A549 (cell line): ENCODE results near the gene SMC5. TPM values are rescaled to one million over a fixed set of nuclear protein-coding genes. Genes with fewer than 3 reads are reported as not detected.

ENCODE experiments used
- ATAC-seq, 2 experiments: fragments of 200-7000 bp in 1 of 2; fragments of >200 bp in 1 of 2; cut with Nextera tagmentation in 1 of 2; cut with Tn5 transposase in 1 of 2; 3 replicates each; pipeline versions ENCODE4 v1.8.0 to v1.9.1; 2018 to 2020; ENCODE audit warnings: mild to moderate bottlenecking in 1 of 2, moderate library complexity in 1 of 2
- CTCF ChIA-PET: fragments of 300-600 bp; sonication (Branson Sonifier 250); formaldehyde crosslinking; extraction: SDS; loops from one replicate; lab custom pipeline; 2021; ENCODE audit warnings: antibody characterized with exemption, inconsistent platforms; lab: Yijun Ruan, JAX
- POLR2A ChIA-PET: fragments of 350-600 bp; formaldehyde crosslinking; extraction: SDS; loops from one replicate; lab custom pipeline; 2021; ENCODE audit warnings: antibody characterized with exemption, inconsistent platforms; lab: Yijun Ruan, JAX
- DNase-seq, 2 experiments: peaks; one replicate each; pipeline versions ENCODE4 v3.0.0 to v3.0.0-alpha.2; 2011 to 2016; ENCODE audit warnings: low read depth in 1 of 2, low spot score in 1 of 2
- FAIRE-seq: peaks from 2 replicates; lab custom pipeline; 2011; peaks lifted over from hg19 to GRCh38; lab: Jason Lieb, UNC
- H3K27ac ChIP-seq, 2 experiments: fragments of >200 bp; sonication (Bioruptor Twin); formaldehyde crosslinking; 3 replicates each; pipeline ENCODE4 v1.5.1; 2016 to 2017
- H3K4me1 ChIP-seq: fragments of >200 bp; sonication (Bioruptor Twin); formaldehyde crosslinking; 3 replicates; pipeline ENCODE4 v1.6.1; 2016
- H3K4me2 ChIP-seq: fragments of >200 bp; sonication (Bioruptor Twin); formaldehyde crosslinking; 3 replicates; pipeline ENCODE4 v1.6.1; 2016
- H3K4me3 ChIP-seq: fragments of >200 bp; sonication (Bioruptor Twin); formaldehyde crosslinking; 3 replicates; pipeline ENCODE4 v1.5.1; 2016
- H3K9me3 ChIP-seq: fragments of >200 bp; sonication (Bioruptor Twin); formaldehyde crosslinking; 3 replicates; pipeline ENCODE4 v1.6.1; 2016
- BHLHE40 ChIP-seq: IDR thresholded peaks from 2 replicates; pipeline ENCODE4 v1.6.1; 2012; ENCODE audit warnings: low read depth, low read length, inconsistent platforms
- CBX2 ChIP-seq: fragments of 200-600 bp; sonication (generic); IDR thresholded peaks from 2 replicates; pipeline ENCODE4 v1.6.1; 2016; ENCODE audit warnings: low read depth, mild to moderate bottlenecking, borderline replicate concordance
- CBX8 ChIP-seq: fragments of 200-600 bp; sonication (generic); IDR thresholded peaks from 2 replicates; pipeline ENCODE4 v1.6.1; 2016
- CEBPB ChIP-seq, 2 experiments: fragments of >200 bp in 1 of 2; sonication (Bioruptor Twin) in 1 of 2; formaldehyde crosslinking in 1 of 2; IDR thresholded peaks; 2 replicates each; pipeline ENCODE4 v1.6.1; 2012 to 2016
- CHD2 ChIP-seq: fragments of 150-350 bp; IDR thresholded peaks from 2 replicates; pipeline ENCODE4 v1.6.1; 2014; ENCODE audit warnings: low read length; ENCODE audit not compliant: partially characterized antibody
- CHD4 ChIP-seq: fragments of 200-600 bp; sonication (generic); IDR thresholded peaks from 2 replicates; pipeline ENCODE4 v1.6.1; 2016; ENCODE audit warnings: antibody characterized with exemption, mild to moderate bottlenecking, borderline replicate concordance
- EHF ChIP-seq: fragments of 250-450 bp; sonication (Bioruptor Pico); IDR thresholded peaks from 2 replicates; pipeline ENCODE4 v1.5.0; 2020; ENCODE audit warnings: mild to moderate bottlenecking
- EHMT2 ChIP-seq: fragments of 200-600 bp; sonication (generic); IDR thresholded peaks from 2 replicates; pipeline ENCODE4 v1.6.1; 2016; ENCODE audit warnings: antibody characterized with exemption, low read depth, mild to moderate bottlenecking, moderate library complexity
- ESRRA ChIP-seq: fragments of 150-350 bp; IDR thresholded peaks from 2 replicates; pipeline ENCODE4 v1.6.1; 2014; ENCODE audit warnings: mild to moderate bottlenecking, low read length, borderline replicate concordance
- FOSB ChIP-seq: fragments of 250-450 bp; sonication (Bioruptor Pico); IDR thresholded peaks from 2 replicates; pipeline ENCODE4 v1.5.0; 2020; ENCODE audit warnings: mild to moderate bottlenecking, moderate library complexity
- FOXS1 ChIP-seq: fragments of 250-450 bp; sonication (Bioruptor Pico); IDR thresholded peaks from 2 replicates; pipeline ENCODE4 v1.5.0; 2020; ENCODE audit warnings: mild to moderate bottlenecking, moderate library complexity
- HDAC2 ChIP-seq: fragments of 200-600 bp; sonication (generic); IDR thresholded peaks from 2 replicates; pipeline ENCODE4 v1.6.1; 2016
- HEYL ChIP-seq: fragments of 250-450 bp; sonication (Bioruptor Pico); IDR thresholded peaks from 2 replicates; pipeline ENCODE4 v1.8.0; 2021; ENCODE audit warnings: mild to moderate bottlenecking, moderate library complexity
- HOXB13 ChIP-seq: fragments of 250-450 bp; sonication (Bioruptor Pico); IDR thresholded peaks from 2 replicates; pipeline ENCODE4 v1.5.0; 2020; ENCODE audit warnings: low read depth, mild to moderate bottlenecking, moderate library complexity
- HOXB5 ChIP-seq: fragments of 250-450 bp; sonication (Bioruptor Pico); IDR thresholded peaks from 2 replicates; pipeline ENCODE4 v1.5.0; 2020; ENCODE audit warnings: mild to moderate bottlenecking, moderate library complexity
- JUNB ChIP-seq: fragments of >200 bp; sonication (Bioruptor Twin); formaldehyde crosslinking; IDR thresholded peaks from 2 replicates; pipeline ENCODE4 v1.6.1; 2016
- KDM1A ChIP-seq: fragments of 200-600 bp; sonication (generic); IDR thresholded peaks from 2 replicates; pipeline ENCODE4 v1.6.1; 2016; ENCODE audit warnings: low read depth, mild to moderate bottlenecking
- KDM5A ChIP-seq: fragments of 200-600 bp; sonication (generic); IDR thresholded peaks from 2 replicates; pipeline ENCODE4 v1.6.1; 2016; ENCODE audit warnings: antibody characterized with exemption, mild to moderate bottlenecking
- MYC ChIP-seq: IDR thresholded peaks from 2 replicates; pipeline ENCODE4 v1.6.1; 2012; ENCODE audit warnings: mild to moderate bottlenecking, inconsistent platforms, low read length, improper control_type of control experiment, borderline replicate concordance
- RAD21 ChIP-seq, 2 experiments: fragments of >200 bp in 1 of 2; sonication (Bioruptor Twin) in 1 of 2; formaldehyde crosslinking in 1 of 2; IDR thresholded peaks in 1 of 2; conservative IDR thresholded peaks in 1 of 2; 2 replicates in 1 of 2; 3 replicates in 1 of 2; pipeline ENCODE4 v1.6.1; 2012 to 2018; ENCODE audit warnings: inconsistent platforms in 1 of 2
- RCOR1 ChIP-seq: fragments of 150-350 bp; IDR thresholded peaks from 2 replicates; pipeline ENCODE4 v1.6.1; 2014; ENCODE audit warnings: antibody characterized with exemption, low read length, low read depth
- RFX5 ChIP-seq: fragments of 450-650 bp; IDR thresholded peaks from 2 replicates; pipeline ENCODE4 v1.7.1; 2014; ENCODE audit warnings: antibody characterized with exemption, mild to moderate bottlenecking, moderate library complexity
- RNF2 ChIP-seq: fragments of 200-600 bp; sonication (generic); IDR thresholded peaks from 2 replicates; pipeline ENCODE4 v1.6.1; 2016; ENCODE audit warnings: low read depth, mild to moderate bottlenecking, antibody characterized with exemption, moderate library complexity, borderline replicate concordance
- SREBF2 ChIP-seq: fragments of 450-650 bp; IDR thresholded peaks from 2 replicates; pipeline ENCODE4 v1.6.1; 2014; ENCODE audit warnings: mild to moderate bottlenecking, moderate library complexity
- TFCP2L1 ChIP-seq: fragments of 250-450 bp; sonication (Bioruptor Pico); IDR thresholded peaks from 2 replicates; pipeline ENCODE4 v1.5.0; 2021; ENCODE audit warnings: mild to moderate bottlenecking
- ZSCAN20 ChIP-seq: fragments of 250-450 bp; sonication (Bioruptor Pico); IDR thresholded peaks from 2 replicates; pipeline ENCODE4 v1.8.0; 2022; ENCODE audit warnings: mild to moderate bottlenecking, moderate library complexity
- WGBS: methylation state at CpG from one replicate; pipeline ENCODE4 v1.1.6; 2017; ENCODE audit errors: missing lambda C conversion rate; 5-methylcytosine and 5-hydroxymethylcytosine counted together
- polyA plus RNA-seq, 4 experiments: library from polyadenylated mRNA; depleted of rRNA in 3 of 4; stranded (reverse); fragments of >200 nt; fragmentation: RNase III in 1 of 4; extraction: RNeasy Plus Mini Kit Qiagen cat#74134 plus additional on column Dnase treatment in 1 of 4; gene quantifications; 2 replicates in 3 of 4; 3 replicates in 1 of 4; pipeline ENCODE4 v1.2.3, GENCODE V29; 2011 to 2017
- TF ChIP-seq, protein P1 (sequence below): IDR thresholded peaks from 2 replicates; pipeline ENCODE4 v1.6.1; 2012
- TF ChIP-seq, protein P2 (sequence below): IDR thresholded peaks from 2 replicates; pipeline ENCODE4 v1.6.1; 2012; ENCODE audit warnings: low read depth, borderline replicate concordance
- TF ChIP-seq, protein P3 (sequence below): fragments of 150-350 bp; IDR thresholded peaks from 2 replicates; pipeline ENCODE4 v1.6.1; 2014; ENCODE audit warnings: low read depth, mild to moderate bottlenecking, low read length
- TF ChIP-seq, protein P4 (sequence below): fragments of 450-650 bp; IDR thresholded peaks from 2 replicates; pipeline ENCODE4 v1.6.1; 2014; ENCODE audit warnings: antibody characterized with exemption

Gene SMC5
- polyA plus RNA-seq, 2 of the 4 experiments (the other 2 are of a cell fraction) = 17.4 to 28.0 TPM

DNA sequence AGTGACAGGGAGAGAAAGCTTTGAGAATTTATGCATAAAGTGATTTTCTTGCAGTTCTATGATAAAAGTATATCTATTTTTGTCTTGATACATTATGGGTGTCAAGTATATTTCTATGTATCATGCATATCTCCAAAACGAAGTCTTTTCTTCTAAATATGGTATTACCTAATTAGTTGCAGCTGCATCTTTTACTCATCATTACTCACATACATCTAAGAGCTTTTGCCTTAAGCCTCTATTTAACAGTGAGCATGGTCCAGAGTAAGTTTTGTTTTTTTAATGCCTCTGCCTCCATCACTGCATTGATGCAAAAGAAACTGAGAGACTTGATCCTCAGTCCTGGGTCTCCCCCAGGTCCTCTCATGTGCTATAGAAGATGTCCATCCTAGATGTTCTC, 40.0 kb upstream of the SMC5 start (continued):
- no peak for TF ChIP-seq RNF2

DNA sequence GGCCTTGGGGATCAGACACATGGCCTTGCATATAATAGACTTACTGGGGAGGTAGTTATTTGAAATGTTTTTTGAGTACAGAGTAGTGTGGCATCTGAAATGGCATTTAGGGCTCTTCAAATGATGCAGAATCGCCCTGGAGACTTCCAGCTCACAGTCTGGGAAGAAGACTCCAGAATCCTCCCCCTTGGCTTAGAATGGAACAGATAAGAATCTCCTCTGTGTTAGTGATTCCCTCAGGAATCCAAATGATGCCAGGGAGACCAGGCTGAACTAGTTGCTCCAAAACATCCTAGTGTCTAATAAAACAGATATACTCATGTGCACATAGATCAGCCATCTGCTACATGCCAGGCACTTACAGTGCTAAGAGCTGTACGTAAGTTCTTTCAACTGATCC, 38.6 kb upstream of the SMC5 start:
- no peak for FAIRE-seq
- ChIA-PET POLR2A (no interaction called here), CTCF (interaction anchor here (1.2 kb wide), 1 partner anchor 10 kb away, joined by 5 read pairs; no protein-coding TSS in a partner anchor)
- TF ChIP-seq MYC (no peak), JUNB (no peak), SREBF2 (no peak), KDM1A (no peak), BHLHE40 (no peak), CBX2 (no peak), CHD2 (no peak), EHF (CRISPR knock-in tag) (no peak), RAD21 (conservative IDR thresholded peaks at IDR 0.05 in 1 of 2, IDR thresholded peaks at IDR 0.05 in 1 of 2) (no peak), RFX5 (no peak), HOXB13 (CRISPR knock-in tag) (no peak), CBX8 (no peak)
- TF ChIP-seq, protein P1, sequence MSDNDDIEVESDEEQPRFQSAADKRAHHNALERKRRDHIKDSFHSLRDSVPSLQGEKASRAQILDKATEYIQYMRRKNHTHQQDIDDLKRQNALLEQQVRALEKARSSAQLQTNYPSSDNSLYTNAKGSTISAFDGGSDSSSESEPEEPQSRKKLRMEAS = no peak
- TF ChIP-seq, protein P2, sequence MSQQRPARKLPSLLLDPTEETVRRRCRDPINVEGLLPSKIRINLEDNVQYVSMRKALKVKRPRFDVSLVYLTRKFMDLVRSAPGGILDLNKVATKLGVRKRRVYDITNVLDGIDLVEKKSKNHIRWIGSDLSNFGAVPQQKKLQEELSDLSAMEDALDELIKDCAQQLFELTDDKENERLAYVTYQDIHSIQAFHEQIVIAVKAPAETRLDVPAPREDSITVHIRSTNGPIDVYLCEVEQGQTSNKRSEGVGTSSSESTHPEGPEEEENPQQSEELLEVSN = no peak
- H3K4me3 ChIP-seq = no peak overlapping the region
- H3K9me3 ChIP-seq = no peaks in the 10 kb centered on the region
- WGBS = 45% methylated on average over 2 of the region's 2 CpGs
- no peak for ATAC-seq
- no peak for DNase-seq
- H3K27ac ChIP-seq = no peak overlapping the region
- no peak overlapping the region for H3K4me2 ChIP-seq
- no peaks in the 10 kb centered on the region for H3K4me1 ChIP-seq

DNA sequence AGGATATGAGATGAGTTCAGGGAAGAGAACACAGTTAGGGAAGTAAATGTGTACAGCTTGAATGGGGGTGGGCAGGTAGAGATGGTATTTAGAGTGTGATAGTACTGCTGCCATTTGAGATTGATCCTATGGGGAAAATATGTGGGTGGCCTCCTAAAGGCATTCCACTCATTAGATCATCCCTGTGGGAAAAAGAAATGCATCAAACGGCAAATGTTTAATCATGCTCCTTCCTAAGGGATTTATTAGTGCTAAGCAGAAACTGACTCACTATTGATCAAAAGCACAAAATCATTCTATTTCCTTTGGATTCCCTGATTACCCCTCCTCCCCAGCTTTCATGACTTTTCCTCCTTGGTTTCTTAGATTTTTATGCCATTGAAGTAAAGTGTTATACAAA, 36.4 kb upstream of the SMC5 start:
- Histone ChIP-seq H3K4me3 (no peak overlapping the region), H3K27ac (no peak overlapping the region), H3K4me1 (no peaks in the 10 kb centered on the region), H3K9me3 (no peaks in the 10 kb centered on the region), H3K4me2 (no peak overlapping the region)
- FAIRE-seq (no peak), ATAC-seq (no peak), DNase-seq (no peak)
- TF ChIP-seq FOXS1 (CRISPR knock-in tag) (no peak), FOSB (no peak), KDM5A (no peak), EHMT2 (no peak), ZSCAN20 (CRISPR knock-in tag) (no peak), HOXB5 (no peak), TFCP2L1 (CRISPR knock-in tag) (no peak), CHD4 (no peak), RCOR1 (no peak), HDAC2 (no peak), CHD2 (no peak), HEYL (CRISPR knock-in tag) (no peak), RFX5 (no peak), CEBPB (IDR thresholded peaks at IDR 0.05) (no peak), ESRRA (no peak)
- TF ChIP-seq, protein P3, sequence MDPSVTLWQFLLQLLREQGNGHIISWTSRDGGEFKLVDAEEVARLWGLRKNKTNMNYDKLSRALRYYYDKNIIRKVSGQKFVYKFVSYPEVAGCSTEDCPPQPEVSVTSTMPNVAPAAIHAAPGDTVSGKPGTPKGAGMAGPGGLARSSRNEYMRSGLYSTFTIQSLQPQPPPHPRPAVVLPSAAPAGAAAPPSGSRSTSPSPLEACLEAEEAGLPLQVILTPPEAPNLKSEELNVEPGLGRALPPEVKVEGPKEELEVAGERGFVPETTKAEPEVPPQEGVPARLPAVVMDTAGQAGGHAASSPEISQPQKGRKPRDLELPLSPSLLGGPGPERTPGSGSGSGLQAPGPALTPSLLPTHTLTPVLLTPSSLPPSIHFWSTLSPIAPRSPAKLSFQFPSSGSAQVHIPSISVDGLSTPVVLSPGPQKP = no peak
- TF ChIP-seq, protein P4, sequence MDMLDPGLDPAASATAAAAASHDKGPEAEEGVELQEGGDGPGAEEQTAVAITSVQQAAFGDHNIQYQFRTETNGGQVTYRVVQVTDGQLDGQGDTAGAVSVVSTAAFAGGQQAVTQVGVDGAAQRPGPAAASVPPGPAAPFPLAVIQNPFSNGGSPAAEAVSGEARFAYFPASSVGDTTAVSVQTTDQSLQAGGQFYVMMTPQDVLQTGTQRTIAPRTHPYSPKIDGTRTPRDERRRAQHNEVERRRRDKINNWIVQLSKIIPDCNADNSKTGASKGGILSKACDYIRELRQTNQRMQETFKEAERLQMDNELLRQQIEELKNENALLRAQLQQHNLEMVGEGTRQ = no peak
- ChIA-PET CTCF (interaction anchor here (0.7 to 1.2 kb wide), 2 partner anchors 103 to 800 kb away, joined by 3 read pairs; no protein-coding TSS in a partner anchor), POLR2A (no interaction called here)
- 62% methylated on average over 1 of the region's 1 CpG for WGBS
